ENCODE measurements around the gene ZNF454.

The ZNF454 gene

DNA sequence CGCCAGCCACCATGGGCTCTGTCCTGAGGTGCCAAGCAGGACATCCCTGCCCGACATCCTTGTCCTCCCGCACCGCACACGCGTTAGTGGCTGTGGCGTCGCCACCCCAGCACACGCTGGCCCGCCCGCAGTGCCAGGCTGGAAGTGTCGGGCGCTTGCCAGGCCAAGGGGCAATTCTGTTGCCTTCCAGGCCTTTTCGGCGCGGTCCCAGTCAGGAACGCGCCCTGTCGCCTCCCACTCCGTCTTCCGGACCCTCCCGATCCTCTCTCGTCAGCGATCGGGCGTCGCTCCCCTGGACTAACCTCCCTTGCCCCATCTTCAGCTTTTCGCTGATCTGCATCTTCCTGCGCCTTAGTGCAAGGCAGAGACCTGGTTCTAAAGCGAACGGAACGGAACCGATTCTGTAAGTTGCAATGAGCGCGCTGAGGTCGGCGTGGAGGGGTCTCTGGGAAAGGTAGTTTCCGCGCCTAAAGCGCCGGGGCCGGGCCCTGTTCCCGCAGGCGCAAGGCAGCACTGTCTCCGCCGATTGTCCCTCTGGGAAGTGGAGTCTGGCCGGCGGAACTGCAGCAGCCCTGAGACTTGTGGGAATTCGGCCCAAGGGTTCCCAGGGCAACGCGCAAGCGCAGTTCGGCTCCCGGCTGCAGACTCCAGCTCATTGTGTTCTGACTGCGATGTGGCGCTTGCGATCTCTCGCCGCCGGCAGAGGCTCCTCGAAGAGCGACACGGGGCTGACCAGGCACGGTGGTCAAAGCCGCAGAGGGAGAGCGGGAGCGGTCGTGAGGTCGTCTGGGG is at the start of gene ZNF454:
Gene ZNF454, plus strand, starts transcription at position 630 of the 792 bp plus-strand sequence. CDS start 1,594 bp downstream, outside the sequence.
- DNase-seq: no peak

DNA sequence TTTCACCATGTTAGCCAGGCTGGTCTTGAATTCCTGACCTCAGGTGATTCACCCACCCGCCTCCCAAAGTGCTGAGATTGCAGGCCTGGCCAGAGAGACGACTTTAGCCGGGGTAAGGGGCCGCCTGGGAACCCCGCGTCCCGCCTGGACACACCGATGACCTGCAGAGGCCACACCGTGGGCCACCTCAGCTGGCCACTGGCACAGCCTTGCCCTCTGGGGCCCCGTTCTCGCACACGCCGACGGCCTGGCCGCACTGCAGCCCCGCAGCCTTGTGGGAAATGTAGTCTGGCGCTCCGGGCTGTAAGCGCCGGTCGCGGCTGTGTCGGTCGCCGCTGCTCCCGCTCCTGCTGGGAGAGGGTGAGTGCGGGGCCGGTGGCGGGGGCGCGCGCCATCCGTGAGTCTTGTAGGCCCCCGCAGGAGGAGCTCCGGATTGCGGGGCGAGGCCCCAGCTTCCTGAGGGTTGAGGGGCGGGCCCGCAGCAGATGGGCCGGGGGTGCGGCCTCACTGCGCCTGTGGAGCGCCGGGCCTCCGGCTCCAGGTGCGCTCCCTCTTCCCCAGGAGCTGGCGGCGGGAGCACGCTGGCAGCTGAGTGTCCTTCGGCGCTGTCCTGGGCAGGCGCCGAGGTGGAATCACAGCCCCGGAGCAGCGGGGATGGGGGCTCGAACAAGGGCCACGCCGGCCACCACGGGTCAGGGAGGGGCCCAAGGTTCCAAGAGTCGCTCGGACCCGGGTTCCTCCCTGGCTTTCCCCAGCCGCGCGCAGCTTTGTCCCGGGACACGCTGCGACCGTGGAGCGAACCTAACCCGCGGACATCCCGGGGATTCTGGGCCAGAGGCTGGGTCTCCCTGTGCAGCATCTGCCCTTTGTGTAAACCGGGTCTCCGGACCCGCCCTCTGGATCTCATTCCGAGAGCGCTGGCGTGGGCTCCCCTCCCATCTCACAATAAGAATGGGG is 45.1 kb upstream of the ZNF454 start, which contains the start of gene ZFP2:
Gene ZFP2, plus strand, starts transcription at position 299 of the 957 bp plus-strand sequence. CDS start 35,401 bp downstream, outside the sequence.
- DNase-seq: peak; percentile 81

DNA sequence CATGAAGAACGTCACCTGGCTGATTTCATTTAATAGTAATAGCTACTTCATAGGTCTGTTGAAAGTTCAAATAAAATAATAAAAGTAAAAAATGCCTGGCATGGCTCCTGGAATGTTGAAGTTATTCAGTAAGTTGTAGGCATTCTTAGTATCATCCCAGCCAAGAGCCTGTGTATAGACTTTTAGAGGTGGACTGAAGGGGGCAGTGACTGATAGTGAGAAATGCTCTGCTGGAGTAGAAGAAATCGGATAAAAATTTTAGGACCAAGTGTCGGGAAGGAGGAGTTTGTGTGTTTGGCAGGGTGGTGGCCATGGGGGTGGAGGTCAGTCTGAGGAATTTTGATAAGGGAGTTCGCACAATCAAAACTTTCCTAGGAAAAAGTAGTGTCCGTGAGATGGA is 41.7 kb upstream of the ZNF454 start:
- no peak for DNase-seq

DNA sequence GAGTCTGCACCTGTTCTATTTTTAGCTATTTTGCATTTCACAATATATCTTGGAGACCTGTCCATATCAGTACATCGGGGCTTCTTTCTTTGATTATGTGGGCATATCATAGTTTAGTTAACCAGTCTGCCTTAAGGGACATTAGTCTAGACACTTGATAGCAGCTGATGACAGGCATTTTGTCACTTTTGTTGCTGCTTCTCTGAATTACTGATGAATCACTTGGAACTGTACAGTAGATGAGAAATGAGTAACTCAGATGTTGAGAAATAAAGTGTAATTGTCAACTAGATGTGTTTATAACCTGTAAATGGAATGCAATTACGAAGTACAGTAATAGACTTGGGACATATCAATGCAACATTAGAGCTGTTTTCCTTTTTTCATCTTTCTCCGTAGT is 38.1 kb upstream of the ZNF454 start:
- no peak for DNase-seq

DNA sequence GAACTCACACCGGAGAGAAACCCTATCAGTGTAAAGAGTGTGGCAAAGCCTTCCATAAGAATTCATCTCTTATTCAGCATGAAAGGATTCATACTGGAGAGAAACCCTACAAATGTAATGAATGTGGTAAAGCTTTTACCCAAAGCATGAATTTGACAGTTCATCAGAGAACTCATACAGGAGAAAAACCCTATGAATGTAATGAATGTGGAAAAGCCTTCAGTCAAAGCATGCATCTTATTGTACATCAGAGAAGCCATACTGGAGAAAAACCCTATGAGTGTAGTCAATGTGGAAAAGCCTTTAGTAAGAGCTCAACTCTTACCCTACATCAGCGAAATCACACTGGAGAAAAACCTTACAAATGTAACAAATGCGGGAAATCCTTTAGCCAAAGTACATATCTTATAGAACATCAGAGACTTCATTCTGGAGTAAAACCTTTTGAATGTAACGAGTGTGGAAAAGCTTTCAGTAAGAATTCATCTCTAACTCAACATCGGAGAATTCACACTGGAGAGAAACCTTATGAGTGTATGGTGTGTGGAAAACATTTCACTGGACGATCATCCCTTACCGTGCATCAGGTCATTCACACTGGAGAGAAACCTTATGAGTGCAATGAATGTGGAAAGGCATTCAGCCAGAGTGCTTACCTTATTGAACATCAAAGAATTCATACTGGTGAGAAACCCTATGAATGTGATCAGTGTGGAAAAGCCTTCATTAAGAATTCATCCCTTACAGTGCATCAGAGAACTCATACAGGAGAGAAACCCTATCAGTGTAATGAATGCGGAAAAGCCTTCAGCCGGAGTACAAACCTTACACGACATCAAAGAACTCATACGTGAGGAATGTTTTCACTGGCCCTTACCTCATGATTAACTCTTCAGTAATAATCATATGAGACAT is 8.9 kb upstream of the ZNF454 start:
- no peak for DNase-seq

DNA sequence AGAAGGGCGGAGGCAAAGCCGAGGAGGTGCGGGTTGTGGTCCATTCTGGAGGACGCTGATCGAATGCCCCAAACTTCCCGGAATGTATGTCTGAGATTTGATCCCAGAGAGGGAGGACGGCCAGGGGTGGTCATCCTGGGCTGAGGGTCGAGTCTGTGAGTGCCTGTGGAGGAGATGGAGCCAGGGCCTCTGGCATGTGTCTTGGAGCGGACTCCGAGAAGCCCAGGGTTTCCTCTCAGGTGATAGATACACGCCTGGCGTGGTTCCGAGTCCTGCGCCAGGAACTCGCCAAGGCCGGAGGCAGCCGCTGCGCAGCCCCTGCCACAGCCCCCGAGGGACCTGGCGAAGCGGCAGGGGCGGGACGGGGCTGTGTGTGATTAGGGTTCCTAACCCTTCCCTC is 363 bp downstream of the ZNF454 start:
- DNase-seq: no peak

DNA sequence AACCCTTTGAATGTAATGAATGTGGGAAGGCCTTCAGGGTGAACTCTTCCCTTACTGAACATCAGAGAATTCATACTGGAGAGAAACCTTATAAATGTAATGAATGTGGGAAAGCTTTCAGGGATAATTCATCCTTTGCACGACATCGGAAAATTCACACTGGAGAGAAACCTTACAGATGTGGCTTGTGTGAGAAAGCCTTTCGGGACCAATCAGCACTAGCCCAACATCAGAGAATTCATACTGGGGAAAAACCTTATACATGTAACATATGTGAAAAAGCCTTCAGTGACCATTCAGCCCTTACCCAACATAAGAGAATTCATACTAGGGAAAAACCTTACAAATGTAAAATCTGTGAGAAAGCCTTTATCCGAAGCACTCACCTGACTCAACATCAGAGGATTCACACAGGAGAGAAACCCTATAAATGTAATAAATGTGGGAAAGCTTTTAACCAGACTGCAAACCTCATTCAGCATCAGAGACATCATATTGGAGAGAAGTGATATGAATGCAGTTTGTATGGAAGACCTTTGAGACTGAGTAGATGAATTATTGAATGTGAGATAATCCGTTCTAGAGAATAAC is 24.6 kb downstream of the ZNF454 start:
- DNase-seq: no peak

DNA sequence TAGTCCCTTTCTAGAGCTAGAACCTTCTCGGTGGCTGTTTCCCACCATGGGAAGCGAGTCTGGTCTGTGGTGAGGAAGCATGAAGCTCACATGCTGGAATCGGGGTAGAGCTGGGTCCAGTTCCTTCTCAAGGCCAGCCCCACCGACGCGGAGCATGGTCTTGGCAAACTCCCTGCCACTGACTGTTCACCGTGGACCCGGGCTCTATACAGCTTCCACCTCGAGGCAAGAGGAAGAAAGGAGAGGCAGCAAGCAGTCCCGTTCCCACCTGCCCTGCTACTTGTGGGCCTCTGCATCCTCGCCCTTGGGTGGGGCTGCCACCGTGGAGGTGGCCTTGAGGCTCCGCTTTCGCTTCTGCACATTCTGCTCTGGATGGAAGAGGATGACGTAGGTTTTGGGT is 40.4 kb downstream of the ZNF454 start:
- DNase-seq: no peak

DNA sequence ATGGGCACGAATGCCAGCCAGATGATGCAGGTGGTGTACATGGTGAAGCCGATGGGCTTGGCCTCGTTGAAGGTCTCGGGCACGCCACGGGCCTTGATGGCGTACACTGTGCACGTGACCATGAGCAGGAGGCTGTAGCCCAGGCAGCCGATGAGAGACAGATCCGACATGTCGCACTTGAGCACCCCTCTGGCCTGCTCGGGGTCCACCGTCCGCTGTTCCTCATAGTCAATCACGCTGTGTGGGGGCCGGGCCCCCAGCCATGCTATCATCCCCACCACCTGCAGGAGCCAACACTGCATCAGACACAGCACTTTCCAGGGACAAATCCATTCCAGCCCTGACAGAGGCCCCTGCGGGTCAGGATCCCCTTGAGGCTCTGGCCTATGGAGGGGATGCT is 41.9 kb downstream of the ZNF454 start:
- no peak for DNase-seq

DNA sequence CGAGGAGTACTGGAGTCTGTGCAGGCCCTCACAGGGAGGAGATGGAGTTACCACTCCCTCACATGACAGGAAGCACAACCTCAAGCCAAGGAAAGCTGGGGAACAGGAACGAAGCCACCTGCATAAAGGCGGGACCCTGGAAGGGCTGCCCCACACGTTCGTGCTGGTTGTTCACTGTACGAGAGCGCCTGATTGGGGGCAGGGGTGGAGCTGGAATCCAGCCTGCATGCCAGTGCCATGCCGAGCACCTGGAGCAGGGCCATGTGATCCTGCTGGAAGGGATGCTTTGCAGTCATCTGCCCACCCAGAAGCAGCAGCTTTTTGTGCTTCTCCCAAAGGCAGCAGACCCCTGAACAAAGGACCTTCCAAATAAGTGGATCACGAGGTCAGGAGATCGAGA is 42.7 kb downstream of the ZNF454 start:
- no peak for DNase-seq

DNA sequence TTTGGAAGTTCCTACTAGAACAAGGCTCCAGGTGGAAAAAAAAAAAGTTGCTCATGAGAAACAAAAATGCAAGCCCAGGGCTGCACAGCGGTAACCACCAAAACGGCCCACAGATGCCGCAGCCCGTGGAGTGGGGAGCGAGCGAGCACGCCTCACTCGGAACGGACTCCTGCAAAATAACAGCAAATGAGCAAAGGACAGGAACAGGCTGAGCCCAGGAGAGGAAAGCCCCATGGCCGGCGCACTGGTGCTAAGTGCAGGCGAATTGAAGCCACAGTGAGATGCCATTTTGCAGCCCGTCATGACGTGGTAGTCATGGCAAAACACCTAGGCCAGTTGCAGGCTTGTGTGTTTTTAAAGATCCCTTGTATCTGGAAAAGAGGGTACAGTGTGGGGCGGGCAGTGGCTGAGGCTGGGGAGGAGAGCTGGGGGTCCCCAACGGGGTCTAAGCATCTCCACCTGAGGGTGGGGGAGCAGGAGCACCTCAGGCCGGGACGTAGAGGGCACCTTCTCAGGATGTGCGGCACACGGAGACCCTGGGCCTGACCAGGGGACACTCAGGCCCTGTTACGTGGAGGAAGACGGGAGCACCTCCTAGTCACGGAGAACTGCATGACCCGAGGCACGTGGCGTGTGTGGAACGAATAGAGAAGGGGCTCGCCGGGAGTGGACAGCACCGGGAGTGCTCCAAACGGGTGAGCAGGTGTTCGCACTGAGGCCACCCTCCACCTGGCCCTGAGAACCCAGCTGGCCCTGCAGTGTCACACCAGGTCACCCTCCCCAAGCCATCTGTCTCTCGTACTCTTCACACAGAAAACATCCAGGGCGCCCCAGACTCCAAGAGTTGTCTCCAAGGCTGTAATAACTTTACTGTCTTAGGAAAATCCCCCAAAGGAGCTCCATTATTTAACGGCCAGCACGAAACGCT is 43.4 kb downstream of the ZNF454 start:
- no peak for DNase-seq

DNA sequence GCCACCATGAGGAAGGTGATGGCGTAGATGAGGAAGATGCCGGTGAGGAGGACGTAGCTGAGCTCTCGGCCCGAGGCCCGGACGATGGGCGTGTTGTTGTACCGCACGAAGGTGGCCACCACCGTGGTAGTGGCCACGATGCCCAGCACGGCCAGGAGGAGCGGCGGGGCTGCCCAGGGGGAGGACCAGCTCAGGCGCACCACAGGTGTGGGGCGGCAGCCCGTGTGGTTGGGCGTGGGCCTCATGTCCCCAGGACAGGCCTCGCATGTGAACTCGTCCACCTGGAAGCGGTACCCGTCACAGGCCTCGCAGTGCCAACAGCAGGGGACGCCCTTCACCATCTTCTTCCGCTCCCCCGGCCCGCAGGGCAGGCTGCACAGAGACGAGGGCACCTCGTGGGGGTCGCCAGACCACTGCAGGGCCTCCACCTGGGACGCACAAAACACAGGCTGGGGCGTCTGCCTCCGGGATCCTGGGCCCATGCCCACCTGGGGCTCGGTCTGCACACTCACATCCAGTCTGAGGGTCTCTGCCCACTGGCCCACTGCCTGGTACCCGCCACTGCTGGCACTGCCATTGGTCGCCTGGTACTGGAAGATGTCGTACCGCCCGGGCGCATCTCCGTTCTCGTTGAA is 45.4 kb downstream of the ZNF454 start:
- DNase-seq: no peak

DNA sequence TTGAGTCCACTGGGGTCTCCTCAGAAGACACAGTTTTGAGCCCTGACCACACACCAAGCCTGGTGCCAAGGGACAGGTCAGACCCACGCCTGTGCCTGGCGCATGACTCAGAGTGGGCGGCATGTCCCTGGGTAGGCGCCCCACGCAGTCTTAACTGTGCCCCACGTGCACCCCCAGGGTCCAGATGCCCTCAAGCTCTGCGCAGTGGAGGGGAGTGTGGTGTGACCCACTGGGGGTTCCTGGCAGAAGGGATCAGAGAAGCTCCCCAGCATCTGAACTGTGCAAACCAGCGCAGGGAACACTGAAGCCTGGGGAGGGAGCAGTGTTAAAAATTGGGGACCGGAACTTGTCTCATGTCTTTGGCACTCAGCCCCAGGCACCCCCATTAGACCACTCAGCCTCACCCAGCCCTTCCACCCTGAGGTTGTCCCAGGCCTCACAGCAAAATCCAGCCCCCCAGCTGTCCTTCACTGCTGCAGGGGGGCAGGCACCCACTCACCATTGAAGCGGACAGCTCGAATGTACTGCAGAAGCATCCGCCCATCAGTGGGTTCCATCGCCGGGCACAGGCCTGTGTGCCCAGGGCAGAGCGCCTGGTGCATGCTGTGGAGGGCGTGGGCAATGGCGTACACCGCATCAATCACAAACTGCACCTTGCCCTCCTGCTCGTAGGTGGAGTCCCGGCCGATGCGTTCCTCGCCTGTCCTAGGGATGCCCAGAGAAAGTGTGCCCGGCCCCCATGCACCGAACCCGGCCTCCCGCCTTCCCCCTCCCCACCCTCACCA is 47.6 kb downstream of the ZNF454 start:
- no peak for DNase-seq

DNA sequence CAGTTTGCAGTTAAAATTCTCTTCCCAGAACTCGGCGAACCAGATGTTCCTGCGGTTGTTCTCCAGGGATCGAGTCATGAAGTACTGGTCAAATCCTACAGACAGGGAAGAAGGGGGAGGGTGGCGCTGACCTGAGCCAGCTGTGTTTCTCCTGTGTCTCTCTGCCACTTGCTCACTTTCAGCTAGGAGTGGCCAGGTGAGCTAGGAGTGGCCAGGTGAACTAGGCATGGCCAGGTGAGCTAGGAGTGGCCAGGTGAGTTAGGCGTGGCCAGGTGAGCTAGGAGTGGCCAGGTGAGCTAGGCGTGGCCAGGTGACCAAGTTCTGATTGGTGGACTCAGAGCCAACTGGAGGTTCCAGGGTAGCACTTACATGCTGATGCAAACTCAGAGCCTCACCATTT is 48.3 kb downstream of the ZNF454 start:
- no peak for DNase-seq

DNA sequence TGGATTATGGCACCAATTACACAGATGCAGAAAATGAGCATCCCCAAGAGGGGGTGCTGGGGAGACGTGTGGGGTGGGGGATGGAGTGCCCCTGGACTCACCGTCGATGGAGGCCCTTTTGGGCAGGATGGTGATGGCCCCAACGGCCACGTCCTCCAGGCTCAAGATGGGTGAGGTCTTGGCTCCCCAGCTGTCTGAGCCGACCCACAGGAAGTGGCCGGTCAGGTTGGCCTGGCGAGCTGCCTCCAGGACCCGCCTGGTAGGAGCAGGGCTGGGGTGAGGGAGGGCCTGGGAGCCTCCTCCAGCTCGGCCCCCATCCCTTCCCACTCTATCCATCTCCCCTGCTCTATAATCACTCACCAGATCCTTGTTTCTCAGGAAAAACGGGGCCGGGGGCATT is 49.5 kb downstream of the ZNF454 start:
- DNase-seq: no peak

DNA sequence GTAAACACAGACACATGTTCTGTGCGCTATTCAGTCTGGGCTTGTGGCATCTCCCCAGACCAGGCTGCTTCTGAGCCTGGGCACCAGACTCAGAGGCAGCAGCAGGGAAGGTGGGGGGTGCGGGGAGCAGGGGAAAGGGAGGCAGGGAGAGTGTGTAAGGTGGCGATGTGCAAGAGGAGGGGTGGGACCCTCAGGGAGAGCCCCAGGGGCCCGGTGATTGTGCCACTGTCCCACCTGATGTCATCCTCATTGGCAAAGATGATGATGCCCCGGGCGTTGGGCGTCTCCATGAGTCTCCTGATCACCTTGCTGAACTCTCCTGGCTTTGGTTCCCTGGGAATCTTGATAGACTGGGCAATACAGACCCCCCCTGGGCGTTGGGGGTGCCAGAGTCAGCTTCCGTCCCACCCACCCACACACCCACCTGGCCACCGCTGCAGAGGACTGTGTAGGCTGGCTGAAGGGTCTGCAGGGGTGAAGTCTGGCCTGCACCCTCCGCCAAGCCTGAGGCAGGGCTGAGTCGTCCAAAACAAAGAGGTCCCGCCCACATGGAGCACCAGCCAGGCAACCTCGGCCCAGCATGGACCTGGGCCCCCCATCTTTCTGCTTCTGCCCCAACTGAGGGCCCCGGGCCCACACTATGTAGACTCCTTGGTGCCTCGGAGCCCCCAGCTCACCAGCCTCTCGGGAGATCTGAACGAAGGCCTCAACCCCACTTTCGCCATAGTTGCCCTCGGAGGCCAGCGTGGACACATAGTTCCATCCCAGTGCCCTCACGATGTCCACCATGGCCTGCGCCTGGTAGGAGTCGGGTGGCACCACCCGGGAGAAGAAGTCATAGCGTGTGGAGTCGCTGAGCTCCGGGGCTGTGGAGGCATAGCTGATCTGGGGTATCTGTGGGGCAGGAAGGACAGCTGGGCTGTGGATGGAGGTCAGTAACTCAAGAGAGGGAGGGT is 50.5 kb downstream of the ZNF454 start:
- DNase-seq: no peak

DNA sequence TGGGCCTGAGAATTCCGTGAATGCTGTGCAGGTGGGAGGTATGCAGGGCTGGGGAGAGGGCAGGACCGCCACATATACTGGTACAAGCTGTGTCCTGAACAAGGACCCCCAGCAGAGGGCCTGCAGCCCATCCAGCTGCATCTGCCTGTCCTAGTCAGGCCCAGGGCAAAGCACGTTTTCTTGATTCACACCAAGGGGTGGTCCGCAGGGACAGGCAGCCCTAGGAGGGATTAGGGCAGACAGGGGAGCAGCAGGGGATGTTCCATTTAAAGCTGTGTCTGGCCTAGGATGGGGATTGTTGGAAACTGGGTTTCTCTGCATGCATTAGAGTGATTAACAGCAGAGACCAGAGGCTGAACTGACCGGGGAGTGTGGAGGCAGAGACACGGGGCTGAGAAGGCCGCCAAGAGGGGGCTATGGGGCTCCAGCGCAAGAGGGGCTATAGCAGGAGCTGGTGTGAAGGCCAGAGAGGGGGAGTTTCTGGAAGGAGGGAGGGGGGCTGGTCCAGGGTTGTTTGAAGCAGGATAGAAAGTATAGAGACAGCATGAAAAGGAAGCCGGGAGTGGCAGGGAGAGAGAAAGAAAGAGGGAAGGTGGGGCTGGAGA is 51.4 kb downstream of the ZNF454 start:
- no peak for DNase-seq

DNA sequence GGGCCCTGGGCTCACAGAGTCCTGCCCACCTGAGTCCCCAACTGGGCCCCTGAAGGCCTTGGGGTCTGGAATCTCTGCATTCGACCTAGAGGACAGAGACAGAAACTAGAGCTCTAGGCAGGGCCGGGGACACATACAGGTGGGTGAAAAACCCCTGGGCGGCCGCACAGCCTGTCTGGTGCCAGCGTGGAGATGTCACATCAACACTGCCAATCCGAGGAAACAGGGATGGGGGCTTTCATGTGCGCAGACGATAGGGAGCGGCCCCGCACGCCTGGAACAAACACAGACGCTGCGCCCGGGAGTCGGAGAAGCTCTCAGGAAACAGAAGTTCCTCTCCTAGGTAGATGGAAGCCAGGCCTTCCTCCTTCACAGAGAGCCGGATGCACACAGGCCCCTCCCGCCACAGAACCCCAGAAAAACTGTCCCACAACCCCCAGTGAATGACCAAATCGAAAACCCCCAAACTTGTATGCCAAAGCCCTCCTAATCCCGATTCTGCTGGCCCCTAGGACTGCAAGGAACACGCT is 52.3 kb downstream of the ZNF454 start:
- no peak for DNase-seq
